Activated T-cell treated with anti-CD3 and anti-CD28 coated beads, Interleukin-2, amount 50 U/mL, for 4 hours (primary cell): ENCODE data around the gene BCL2L15. TPM values are rescaled to one million over a fixed set of nuclear protein-coding genes. Genes with fewer than 3 reads are reported as not detected.

Experiments
- ATAC-seq, 2 donors: fragments of 200-7000 bp; cut with Tn5 transposase; one replicate each; pipeline ENCODE4 v1.10.0; 2021
- DNase-seq: peaks from one replicate; pipeline ENCODE4 v3.0.0-alpha.2; 2020
- H3K27me3 Mint-ChIP-seq: one replicate; pipeline ENCODE4 v1.8.0; 2021; ENCODE audit warnings: low read depth, mixed read lengths
- H3K36me3 Mint-ChIP-seq: one replicate; pipeline ENCODE4 v1.8.0; 2022; ENCODE audit warnings: mixed read lengths; ENCODE audit not compliant: insufficient read depth
- H3K4me1 Mint-ChIP-seq: one replicate; pipeline ENCODE4 v1.8.0; 2021; ENCODE audit warnings: low read depth, mixed read lengths
- H3K4me3 Mint-ChIP-seq: one replicate; pipeline ENCODE4 v1.8.0; 2021; ENCODE audit warnings: mild to moderate bottlenecking, moderate library complexity, mixed read lengths
- H3K9me3 Mint-ChIP-seq: one replicate; pipeline ENCODE4 v1.8.0; 2021; ENCODE audit warnings: mixed read lengths
- total RNA-seq, 3 donors: library from RNA; stranded (reverse); gene quantifications; one replicate each; pipeline ENCODE4 v1.2.1, GENCODE V29; 2021

BCL2L15 gene
- total RNA-seq, 3 donors from 2014 or later, result 0.74 to 1.6 (median 1.4) TPM

GRCh38 chr1:113895961-113896360 is 8.6 kb upstream of the BCL2L15 start:
- H3K27me3 Mint-ChIP-seq, result no peaks in the 10 kb centered on the region
- ATAC-seq (no peak), DNase-seq (no peak)
- H3K9me3 Mint-ChIP-seq, result no peaks in the 10 kb centered on the region
- H3K4me3 Mint-ChIP-seq, result no peak overlapping the region
- peaks cover 23% of the 10 kb centered on the region for H3K4me1 Mint-ChIP-seq
- peaks cover 46% of the 10 kb centered on the region for H3K36me3 Mint-ChIP-seq

GRCh38 chr1:113895098-113895497 is 7.7 kb upstream of the BCL2L15 start:
- DNase-seq (no peak), ATAC-seq (no peak)
- H3K4me3 Mint-ChIP-seq, result no peak overlapping the region
- H3K36me3 Mint-ChIP-seq, result peaks cover 43% of the 10 kb centered on the region
- peaks cover 26% of the 10 kb centered on the region for H3K4me1 Mint-ChIP-seq
- no peaks in the 10 kb centered on the region for H3K9me3 Mint-ChIP-seq
- no peaks in the 10 kb centered on the region for H3K27me3 Mint-ChIP-seq

- no peaks in the 10 kb centered on the region for H3K27me3 Mint-ChIP-seq
- no peak for DNase-seq
- H3K9me3 Mint-ChIP-seq, result no peaks in the 10 kb centered on the region
- no peak for ATAC-seq
- peaks cover 27% of the 10 kb centered on the region for H3K36me3 Mint-ChIP-seq
- H3K4me3 Mint-ChIP-seq, result no peak overlapping the region
- H3K4me1 Mint-ChIP-seq, result peaks cover 12% of the 10 kb centered on the region
Observed at GRCh38 chr1:113893267-113893666, 5.9 kb upstream of the BCL2L15 start.

GRCh38 chr1:113891631-113892220 is 4.3 kb upstream of the BCL2L15 start:
- Mint-ChIP-seq H3K4me3 (no peak overlapping the region), H3K9me3 (no peaks in the 10 kb centered on the region), H3K27me3 (no peaks in the 10 kb centered on the region), H3K36me3 (peaks cover 24% of the 10 kb centered on the region), H3K4me1 (peaks cover 19% of the 10 kb centered on the region)
- no peak for DNase-seq
- no peak for ATAC-seq

- Mint-ChIP-seq H3K4me3 (no peak overlapping the region), H3K9me3 (no peaks in the 10 kb centered on the region), H3K36me3 (peaks cover 15% of the 10 kb centered on the region), H3K27me3 (no peaks in the 10 kb centered on the region), H3K4me1 (peaks cover 25% of the 10 kb centered on the region)
- ATAC-seq, result no peak
- DNase-seq, result no peak
Observed at GRCh38 chr1:113890816-113891215, 3.4 kb upstream of the BCL2L15 start.

GRCh38 chr1:113886417-113887401 is 672 bp downstream of the BCL2L15 start:
- DNase-seq, result no peak
- no peaks in the 10 kb centered on the region for H3K27me3 Mint-ChIP-seq
- no peak for ATAC-seq
- no peak overlapping the region for H3K4me3 Mint-ChIP-seq
- H3K4me1 Mint-ChIP-seq, result peaks cover 30% of the 10 kb centered on the region
- peaks cover 6% of the 10 kb centered on the region for H3K36me3 Mint-ChIP-seq
- H3K9me3 Mint-ChIP-seq, result no peaks in the 10 kb centered on the region

GRCh38 chr1:113881661-113882060 is 5.7 kb downstream of the BCL2L15 start:
- DNase-seq (no peak), ATAC-seq (no peak)
- H3K27me3 Mint-ChIP-seq, result no peaks in the 10 kb centered on the region
- H3K9me3 Mint-ChIP-seq, result no peaks in the 10 kb centered on the region
- H3K4me1 Mint-ChIP-seq, result peaks cover 48% of the 10 kb centered on the region
- no peak overlapping the region for H3K4me3 Mint-ChIP-seq
- no peaks in the 10 kb centered on the region for H3K36me3 Mint-ChIP-seq

- Mint-ChIP-seq H3K4me3 (no peak overlapping the region), H3K27me3 (no peaks in the 10 kb centered on the region), H3K36me3 (no peaks in the 10 kb centered on the region), H3K9me3 (no peaks in the 10 kb centered on the region), H3K4me1 (peaks cover 58% of the 10 kb centered on the region)
- ATAC-seq (no peak), DNase-seq (no peak)
Observed at GRCh38 chr1:113879739-113880038, 7.7 kb downstream of the BCL2L15 start.

- Mint-ChIP-seq H3K4me1 (peaks cover 82% of the 10 kb centered on the region), H3K9me3 (peaks cover 3% of the 10 kb centered on the region), H3K4me3 (no peak overlapping the region), H3K36me3 (no peaks in the 10 kb centered on the region), H3K27me3 (no peaks in the 10 kb centered on the region)
- DNase-seq (no peak), ATAC-seq (no peak)
Observed at GRCh38 chr1:113876176-113876575, 11.2 kb downstream of the BCL2L15 start.

- no peaks in the 10 kb centered on the region for H3K27me3 Mint-ChIP-seq
- DNase-seq, result no peak
- H3K4me3 Mint-ChIP-seq, result no peak overlapping the region
- no peak for ATAC-seq
- H3K9me3 Mint-ChIP-seq, result peaks cover 3% of the 10 kb centered on the region
- H3K36me3 Mint-ChIP-seq, result no peaks in the 10 kb centered on the region
- peaks cover 78% of the 10 kb centered on the region for H3K4me1 Mint-ChIP-seq
Observed at GRCh38 chr1:113875714-113876113, 11.7 kb downstream of the BCL2L15 start.

GRCh38 chr1:113874012-113874879 is 13.1 kb downstream of the BCL2L15 start:
- H3K27me3 Mint-ChIP-seq, result no peaks in the 10 kb centered on the region
- peaks cover 75% of the 10 kb centered on the region for H3K4me1 Mint-ChIP-seq
- H3K36me3 Mint-ChIP-seq, result peaks cover 2% of the 10 kb centered on the region
- ATAC-seq (peak; percentile 66 to 68), DNase-seq (no peak)
- peaks cover 3% of the 10 kb centered on the region for H3K9me3 Mint-ChIP-seq
- peak overlapping the region; percentile 33 for H3K4me3 Mint-ChIP-seq

GRCh38 chr1:113872219-113872935 is 15.0 kb downstream of the BCL2L15 start:
- peaks cover 11% of the 10 kb centered on the region for H3K36me3 Mint-ChIP-seq
- DNase-seq, result no peak
- peaks cover 3% of the 10 kb centered on the region for H3K9me3 Mint-ChIP-seq
- peak overlapping the region; percentile 90 for H3K4me3 Mint-ChIP-seq
- no peak for ATAC-seq
- H3K27me3 Mint-ChIP-seq, result no peaks in the 10 kb centered on the region
- peaks cover 78% of the 10 kb centered on the region for H3K4me1 Mint-ChIP-seq

- Mint-ChIP-seq H3K27me3 (no peaks in the 10 kb centered on the region), H3K36me3 (peaks cover 13% of the 10 kb centered on the region), H3K9me3 (peaks cover 3% of the 10 kb centered on the region), H3K4me3 (peak within 1 kb of the TSS; percentile 90), H3K4me1 (peaks cover 79% of the 10 kb centered on the region)
- DNase-seq, result peak; percentile 73
- peak; percentile 91 to 92 for ATAC-seq
Observed at GRCh38 chr1:113871597-113872113, 15.7 kb downstream of the BCL2L15 start, which contains the start of gene PTPN22. Gene PTPN22 (minus strand): TSS chr1:113871712.
